Brain pericyte (primary cell): ENCODE data around the gene THAP12.
"Not testable (repeated sequence)": the region's sequence is repeated elsewhere in the genome, so short reads cannot be mapped to it uniquely, and the experiment has no call there.

ENCODE experiments used
- DNase-seq: peaks from one replicate; pipeline ENCODE4 v3.0.0-alpha.2; 2012; ENCODE audit warnings: low read depth, low spot score

Gene THAP12

DNA sequence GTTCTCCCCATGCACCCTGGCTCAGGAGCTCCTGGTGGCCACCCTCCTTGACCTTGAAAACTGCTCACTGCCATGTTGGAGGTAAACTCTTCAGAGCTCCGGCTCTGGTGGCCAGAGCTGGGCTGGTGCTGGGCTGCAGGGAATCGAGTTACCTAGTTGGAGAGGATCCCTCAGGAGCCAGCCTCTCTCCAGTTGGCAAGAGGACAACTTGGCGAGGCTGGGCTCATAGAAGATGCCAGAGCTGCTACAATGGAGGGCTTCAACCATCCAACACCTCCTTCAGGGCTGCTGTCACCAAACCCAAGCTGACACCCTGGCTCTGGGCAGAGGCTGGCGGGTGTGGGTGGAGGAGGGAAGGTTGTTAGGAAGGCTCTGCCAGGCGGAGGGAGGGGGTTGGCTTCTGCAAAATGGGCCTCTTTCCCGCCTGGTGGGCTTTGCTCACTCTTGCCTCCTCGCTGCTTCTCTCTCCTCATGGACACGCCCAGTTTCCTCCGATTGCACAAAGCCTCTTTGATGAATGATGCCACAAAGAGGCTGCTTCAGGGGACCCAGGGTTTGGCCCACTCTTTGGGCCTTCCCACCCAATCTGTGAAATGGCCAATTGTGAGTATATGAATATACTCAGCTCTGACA, 53.1 kb downstream of the THAP12 start:
- no peak for DNase-seq

- DNase-seq = no peak
Measured at GRCh38 chr11:76327202-76327601, 53.7 kb downstream of the THAP12 start.

DNA sequence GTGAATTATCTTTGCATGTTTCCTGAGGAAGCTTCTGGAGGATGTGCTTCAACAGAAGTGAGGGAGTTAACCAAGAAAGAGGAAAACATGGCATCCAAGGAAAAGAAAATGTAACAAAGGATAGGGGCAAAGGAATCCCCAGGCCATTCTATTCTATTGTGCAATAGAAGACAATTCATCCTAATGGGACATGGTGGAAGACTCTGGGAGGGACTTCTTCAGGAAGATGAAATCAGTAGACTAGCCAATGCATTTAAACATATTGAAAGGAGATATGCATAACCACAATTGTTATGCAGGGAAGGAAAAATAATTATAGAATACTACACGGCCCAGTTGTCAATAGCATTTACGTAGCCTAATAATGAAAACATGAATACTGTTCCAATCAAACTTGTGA, 55.7 kb downstream of the THAP12 start:
- no peak for DNase-seq

- no peak for DNase-seq
Measured at GRCh38 chr11:76323804-76324203, 57.1 kb downstream of the THAP12 start.

DNA sequence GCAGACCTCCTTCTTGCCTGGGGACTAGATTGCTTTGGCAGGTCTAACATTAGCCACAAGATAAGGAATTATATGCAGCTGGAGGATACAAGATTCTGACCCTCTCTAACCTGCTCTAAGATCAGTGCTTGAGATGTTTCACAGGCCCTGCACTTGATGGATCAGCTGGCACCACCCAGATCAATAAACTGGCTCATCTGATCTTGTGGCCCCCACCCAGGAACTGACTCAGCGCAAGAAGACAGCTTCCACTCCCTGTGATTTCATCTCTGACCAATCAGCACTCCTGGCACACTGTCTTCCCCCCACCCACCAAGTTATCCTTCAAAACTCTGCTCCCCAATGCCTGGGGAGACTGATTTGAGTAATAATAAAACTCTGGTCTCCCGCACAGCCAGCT, 57.6 kb downstream of the THAP12 start:
- not testable (repeated sequence) for DNase-seq

DNA sequence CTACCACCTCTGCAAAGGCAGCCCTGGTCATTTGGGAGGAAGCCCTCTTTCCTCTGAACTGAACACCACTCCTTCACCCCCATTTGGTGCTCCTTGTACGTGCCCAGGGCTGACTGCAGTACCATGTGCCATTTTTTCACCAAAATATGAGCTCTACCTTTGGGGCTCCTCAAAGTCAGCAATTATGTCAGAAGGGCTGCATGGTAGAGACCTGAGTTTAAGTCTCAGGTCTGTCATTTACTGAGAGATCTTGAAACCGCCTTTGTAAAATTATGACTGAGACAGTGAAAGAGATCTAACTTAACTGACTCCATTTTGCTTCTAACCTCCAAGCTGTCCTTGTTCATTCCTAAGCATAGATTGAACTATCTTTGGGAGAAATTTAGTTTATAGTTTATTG, 58.0 kb downstream of the THAP12 start:
- DNase-seq = no peak

GRCh38 chr11:76322540-76322939, 58.4 kb downstream of the THAP12 start:
- no peak for DNase-seq

DNA sequence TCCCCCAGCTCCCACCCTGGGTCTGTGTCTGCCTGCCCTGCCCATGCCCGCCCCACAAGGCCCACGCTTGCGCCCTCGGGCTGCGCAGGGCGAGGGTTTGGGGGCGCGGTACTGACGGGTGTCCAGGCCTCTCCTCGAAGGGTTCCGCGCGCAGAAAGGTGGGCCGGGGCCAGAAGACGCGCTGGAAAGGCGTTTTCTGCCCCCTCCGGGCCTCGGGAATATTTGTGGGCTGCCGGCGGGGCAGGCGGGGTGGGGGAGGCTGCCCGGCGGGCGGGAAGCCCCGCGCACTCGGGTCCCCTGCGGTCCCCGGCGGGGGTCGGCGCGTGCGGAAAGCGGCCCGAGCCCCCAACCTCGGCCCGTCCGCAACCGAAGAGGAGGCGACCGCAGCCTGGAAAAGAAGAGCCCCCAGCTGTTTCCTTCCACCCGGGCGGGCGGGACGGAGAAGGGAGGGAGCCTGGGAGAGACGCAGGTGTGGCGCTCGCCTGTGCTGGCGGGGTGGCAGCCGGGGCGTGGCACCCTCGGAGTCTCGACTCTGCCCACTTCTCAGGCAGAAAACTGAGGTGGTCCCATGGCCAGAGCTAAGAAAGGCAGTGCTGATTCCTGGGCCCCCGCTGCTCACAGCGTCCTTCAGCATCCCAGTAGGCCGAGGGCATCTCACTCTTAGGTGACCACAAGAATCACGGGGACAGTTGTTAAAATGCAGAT, 59.0 kb downstream of the THAP12 start:
- no peak for DNase-seq

DNA sequence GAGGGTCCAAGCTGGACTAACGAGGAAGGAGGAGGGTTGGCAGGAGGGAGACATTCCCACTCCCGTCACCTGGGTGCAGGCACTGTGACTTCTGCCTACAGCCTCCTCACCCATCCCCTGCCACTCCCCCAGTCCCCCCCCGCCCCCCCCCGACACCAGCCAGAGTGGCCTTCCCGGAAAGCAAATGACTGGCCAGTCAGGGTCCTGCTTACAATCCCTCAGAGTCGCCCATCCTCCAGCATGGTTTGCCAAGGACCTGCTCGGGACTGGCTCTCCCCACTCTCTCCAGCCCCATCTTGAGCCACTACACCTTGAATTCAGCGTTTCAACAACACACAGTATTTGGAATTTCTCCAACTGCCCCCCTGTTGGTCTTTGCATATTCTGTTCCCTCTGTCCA, 59.6 kb downstream of the THAP12 start:
- DNase-seq = no peak

GRCh38 chr11:76320929-76321328, 60.0 kb downstream of the THAP12 start:
- no peak for DNase-seq

- DNase-seq = not testable (repeated sequence)
Measured at GRCh38 chr11:76319798-76320197, 61.1 kb downstream of the THAP12 start.

DNA sequence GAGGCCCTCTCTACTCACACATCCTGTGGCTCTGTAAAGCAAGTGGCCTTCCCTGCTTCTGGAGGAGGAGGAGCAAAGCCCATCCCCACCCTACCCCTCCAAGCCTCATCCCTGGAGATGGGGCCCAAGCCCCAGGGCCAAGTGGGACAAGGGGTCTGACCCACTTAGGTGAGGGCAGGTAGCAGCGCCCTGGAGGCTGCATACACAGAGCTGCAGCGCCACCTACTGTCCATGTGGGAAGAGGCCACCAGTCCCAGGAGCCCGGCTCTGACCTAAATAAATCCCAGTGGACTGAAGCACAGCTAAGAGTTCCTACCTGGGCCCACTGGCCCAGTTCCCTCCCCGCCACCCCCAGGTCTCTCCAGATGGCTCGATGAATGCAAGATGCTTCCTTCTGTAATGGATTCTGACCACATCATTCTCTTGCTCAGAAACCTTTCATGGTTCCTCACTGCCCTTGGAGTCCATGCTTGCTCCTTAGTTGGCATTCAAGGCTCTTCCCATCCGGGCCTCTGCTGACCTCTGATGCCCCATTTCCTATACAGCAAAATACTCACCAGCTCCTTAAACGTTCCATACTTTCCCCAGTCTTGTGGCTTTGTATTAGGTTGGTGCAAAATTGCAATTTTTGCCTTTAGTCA, 62.1 kb downstream of the THAP12 start:
- DNase-seq = no peak

DNA sequence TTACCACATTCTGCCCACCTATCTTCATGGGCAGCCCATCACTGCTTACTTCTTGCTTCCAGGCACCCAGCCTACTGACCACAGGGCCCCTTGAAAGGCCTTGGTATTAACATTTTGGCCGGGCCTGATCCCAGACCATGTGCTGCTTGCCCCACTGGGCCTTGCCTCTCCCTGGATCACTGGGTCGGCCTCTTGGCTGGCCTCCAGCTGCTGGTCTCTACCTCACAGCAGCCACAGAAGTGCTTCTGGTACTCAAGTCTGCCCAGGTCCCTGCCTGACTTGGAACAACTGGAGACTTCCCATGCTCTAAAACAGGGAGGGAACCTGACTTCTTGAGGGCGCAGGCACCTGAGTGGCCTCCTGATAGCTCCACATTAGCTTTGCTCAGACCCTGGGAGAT, 63.6 kb downstream of the THAP12 start:
- no peak for DNase-seq

- no peak for DNase-seq
Measured at GRCh38 chr11:76316726-76317125, 64.2 kb downstream of the THAP12 start.

DNA sequence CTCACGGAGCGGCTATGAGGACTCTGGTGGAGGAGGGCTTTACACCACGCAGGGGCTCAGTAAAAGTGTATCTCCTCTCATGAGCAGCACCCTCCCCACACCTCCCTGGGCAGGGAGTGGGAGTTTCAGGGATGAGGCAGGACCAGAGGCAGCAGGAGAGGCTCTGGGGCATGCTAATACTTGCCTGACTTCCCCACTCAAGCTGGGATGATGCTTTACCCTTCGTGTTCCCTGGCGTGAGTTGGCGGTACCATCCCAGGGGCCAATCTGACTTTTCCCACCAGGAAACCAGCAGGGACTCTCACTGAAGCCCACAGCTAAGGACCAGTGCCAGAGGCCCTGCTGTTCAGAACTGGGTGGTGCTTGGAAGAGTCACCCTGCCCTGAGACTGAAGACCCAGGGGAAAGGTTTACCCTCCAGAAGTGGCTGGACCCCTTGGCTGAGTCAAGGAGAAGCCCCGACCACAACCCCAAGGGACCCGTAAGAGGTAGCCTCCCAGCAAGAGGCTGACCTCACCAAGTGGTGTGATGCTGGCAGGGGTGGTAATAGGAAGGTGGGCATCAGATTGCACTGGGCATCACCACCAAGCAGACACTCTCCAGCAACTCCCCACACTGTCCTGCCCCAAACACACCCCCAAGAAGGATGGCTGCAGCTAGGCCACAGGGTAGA, 65.6 kb downstream of the THAP12 start:
- no peak for DNase-seq

DNA sequence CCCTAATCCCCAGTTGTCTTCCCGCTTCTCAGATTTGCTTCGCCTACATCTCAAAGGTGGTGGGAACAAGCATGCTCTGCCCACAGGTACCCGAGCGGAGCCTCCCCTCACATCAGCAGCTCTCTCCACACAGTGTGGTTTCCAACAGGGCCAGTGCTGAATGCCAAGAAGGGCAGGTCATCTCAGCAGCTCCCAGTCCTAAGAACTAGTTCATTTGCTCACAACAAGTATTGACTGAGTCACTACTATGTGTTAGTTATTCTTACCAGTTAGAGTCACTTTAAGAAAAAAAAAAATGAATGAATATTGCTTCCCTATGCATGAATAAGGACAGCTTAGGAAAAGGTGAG, 66.2 kb downstream of the THAP12 start:
- DNase-seq = no peak

GRCh38 chr11:76313913-76314740, 66.8 kb downstream of the THAP12 start:
- no peak for DNase-seq

DNA sequence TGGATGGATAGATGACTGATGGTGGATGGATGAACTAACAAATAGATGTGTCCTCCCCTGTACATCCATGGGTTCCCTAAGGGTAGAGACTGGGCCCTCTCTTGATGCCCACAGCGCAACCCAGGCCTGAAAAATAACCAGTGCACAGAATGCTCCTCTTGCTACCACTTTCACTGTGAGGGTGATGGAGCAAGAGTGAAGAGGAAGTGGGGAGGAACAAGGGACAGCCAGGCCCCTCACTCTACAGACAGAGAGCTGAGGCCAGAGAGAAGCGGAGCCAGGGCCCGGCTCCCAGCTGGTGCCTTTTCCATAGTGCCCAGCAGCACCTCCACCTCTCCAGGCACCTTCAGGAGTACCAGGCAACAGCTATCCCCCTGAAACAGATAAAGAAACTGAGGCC, 67.7 kb downstream of the THAP12 start:
- DNase-seq = no peak

DNA sequence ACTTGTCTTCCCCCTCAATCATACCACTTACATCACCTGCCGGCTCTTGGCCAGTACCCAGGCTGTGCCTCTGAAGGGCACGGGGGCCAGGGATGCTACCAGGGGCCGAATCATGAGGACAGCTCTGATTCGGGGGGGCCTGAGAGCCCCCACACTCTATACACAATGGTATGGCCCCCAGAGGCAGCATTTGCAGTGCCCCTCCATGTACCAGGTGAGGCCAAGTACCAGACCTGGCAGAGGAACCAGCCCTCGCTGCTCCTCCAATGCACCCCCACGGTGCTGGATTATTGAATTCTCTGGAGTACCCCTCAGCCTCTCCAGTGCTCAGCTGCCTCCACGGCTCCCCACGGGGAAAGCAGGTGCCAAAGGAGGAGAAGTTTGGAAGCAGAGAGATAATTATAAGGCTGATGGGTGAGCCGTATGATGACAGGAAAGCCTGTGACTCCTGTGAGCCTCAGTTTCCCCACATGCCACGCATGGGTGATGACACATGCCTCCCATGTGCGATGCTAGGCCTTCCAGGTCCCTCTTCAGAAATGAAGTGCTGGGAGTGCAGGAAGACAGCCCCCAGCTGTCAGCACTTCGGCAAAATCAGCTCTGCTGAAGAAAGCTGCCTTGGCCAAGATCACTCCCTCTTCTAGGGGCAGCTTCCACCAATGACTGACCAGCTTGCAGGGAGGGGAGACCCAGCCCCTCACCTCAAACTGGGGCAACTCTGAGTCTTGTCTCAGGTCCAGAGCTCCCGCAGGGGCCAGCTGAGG, 69.9 kb downstream of the THAP12 start:
- DNase-seq = no peak

DNA sequence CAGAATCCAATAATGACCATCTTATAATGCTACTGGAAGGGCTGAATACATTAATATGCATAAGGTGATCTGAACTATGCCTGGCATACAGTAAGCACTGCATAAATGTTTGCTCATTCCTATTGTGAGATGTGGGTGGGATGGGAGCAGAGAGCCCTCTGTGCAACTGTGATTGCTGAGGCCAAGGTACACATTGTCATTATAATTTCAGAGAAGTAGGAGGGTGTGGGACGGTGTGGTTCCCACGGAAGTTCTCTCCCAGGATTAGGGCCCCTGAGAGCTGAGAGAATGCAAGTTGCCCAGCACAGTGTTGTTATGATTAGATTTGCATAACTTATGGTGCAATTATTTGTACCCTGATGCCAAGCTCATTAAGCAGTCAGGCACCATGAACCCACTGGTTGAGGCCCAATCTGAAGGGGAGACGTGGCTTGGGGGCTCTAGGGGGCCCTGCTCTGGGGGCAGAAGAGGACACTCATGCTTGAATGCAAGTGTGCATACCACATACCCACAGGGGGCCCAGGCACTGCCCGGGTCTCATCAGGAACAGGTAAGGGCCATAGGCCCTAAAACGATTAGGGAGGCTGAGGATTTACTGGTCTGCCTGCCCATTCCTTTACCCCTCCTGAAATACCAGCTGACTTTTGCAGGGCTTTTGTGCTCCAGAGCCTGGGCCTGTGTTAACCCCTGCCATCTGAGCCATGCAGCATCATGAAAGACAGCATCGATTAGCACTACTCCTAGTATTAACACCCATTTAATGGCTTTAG, 72.8 kb downstream of the THAP12 start:
- DNase-seq = no peak
